HEK293 (cell line): Measurements from ENCODE around the gene LAMC2.

Experiments
- CTCF ChIA-PET: fragments of 350-600 bp; formaldehyde crosslinking; extraction: SDS; loops from one replicate; lab custom pipeline; 2021; ENCODE audit warnings: antibody characterized with exemption; lab: Yijun Ruan, JAX
- POLR2A ChIA-PET: fragments of 300-600 bp; formaldehyde crosslinking; extraction: SDS; loops from one replicate; lab custom pipeline; 2020; ENCODE audit warnings: antibody characterized with exemption, inconsistent platforms; lab: Yijun Ruan, JAX
- H3K27ac ChIP-seq: fragments of 200-500 bp; sonication (Bioruptor generic); 2 replicates; pipeline ENCODE4 v1.5.1; 2014; ENCODE audit warnings: low read depth, low read length, control low read depth, inconsistent platforms; ENCODE audit errors: extremely low read depth
- H3K36me3 ChIP-seq, 2 experiments: fragments of 200-500 bp in 1 of 2; sonication (Bioruptor generic) in 1 of 2; 1 replicate in 1 of 2; 2 replicates in 1 of 2; pipeline ENCODE4 v1.5.1; 2014 to 2017; ENCODE audit warnings: inconsistent platforms in 2 of 2, low read length in 2 of 2; ENCODE audit not compliant: control insufficient read depth in 2 of 2, insufficient read depth in 1 of 2
- H3K4me1 ChIP-seq: fragments of 200-500 bp; sonication (Bioruptor generic); 2 replicates; pipeline ENCODE4 v1.5.1; 2014; ENCODE audit warnings: mild to moderate bottlenecking, low read length, inconsistent platforms; ENCODE audit not compliant: control insufficient read depth, insufficient read depth
- H3K4me3 ChIP-seq: 2 replicates; pipeline ENCODE4 v1.5.1; 2011; ENCODE audit warnings: low read depth, mild to moderate bottlenecking, control low read depth, low read length, moderate library complexity
- H3K9me3 ChIP-seq: fragments of 200-500 bp; sonication (Bioruptor generic); 2 replicates; pipeline ENCODE4 v1.5.1; 2014; ENCODE audit warnings: low read depth, low read length, inconsistent platforms; ENCODE audit not compliant: control insufficient read depth, insufficient read depth
- BCL11A ChIP-seq: fragments of 450-650 bp; formaldehyde crosslinking; IDR thresholded peaks from 2 replicates; pipeline ENCODE4 v1.5.1; 2016; ENCODE audit warnings: low read depth, missing biosample characterization, missing genetic modification characterization
- HOXA7 ChIP-seq: sonication (generic); formaldehyde crosslinking; IDR thresholded peaks from 2 replicates; pipeline ENCODE4 v1.8.1; 2022; ENCODE audit warnings: missing genetic modification reagents, borderline replicate concordance
- KLF1 ChIP-seq: fragments of 450-650 bp; formaldehyde crosslinking; IDR thresholded peaks from 2 replicates; pipeline ENCODE4 v1.5.1; 2016; ENCODE audit warnings: missing biosample characterization, missing genetic modification characterization
- OSR2 ChIP-seq: fragments of 450-650 bp; formaldehyde crosslinking; IDR thresholded peaks from 2 replicates; pipeline ENCODE4 v1.5.1; 2016; ENCODE audit warnings: missing biosample characterization, missing genetic modification characterization
- REPIN1 ChIP-seq: fragments of 450-650 bp; formaldehyde crosslinking; IDR thresholded peaks from 2 replicates; pipeline ENCODE4 v1.5.1; 2017; ENCODE audit warnings: missing biosample characterization, missing genetic modification characterization, low read depth
- SCRT1 ChIP-seq: fragments of 450-650 bp; formaldehyde crosslinking; IDR thresholded peaks from 2 replicates; pipeline ENCODE4 v1.5.1; 2016; ENCODE audit warnings: missing biosample characterization, missing genetic modification characterization, borderline replicate concordance
- SETDB1 ChIP-seq: IDR thresholded peaks from one replicate; pipeline ENCODE4 v1.6.1; 2017; ENCODE audit warnings: mild to moderate bottlenecking, low read length, moderate library complexity, mixed read lengths; ENCODE audit not compliant: insufficient read length
- ZBTB1 ChIP-seq: fragments of 450-650 bp; formaldehyde crosslinking; IDR thresholded peaks from 2 replicates; pipeline ENCODE4 v1.5.1; 2016; ENCODE audit warnings: missing biosample characterization, missing genetic modification characterization
- ZBTB20 ChIP-seq: fragments of 450-650 bp; formaldehyde crosslinking; IDR thresholded peaks from 2 replicates; pipeline ENCODE4 v1.5.1; 2016; ENCODE audit warnings: missing biosample characterization, missing genetic modification characterization
- ZNF23 ChIP-seq: fragments of 450-650 bp; formaldehyde crosslinking; IDR thresholded peaks from 2 replicates; pipeline ENCODE4 v1.5.1; 2016; ENCODE audit warnings: missing biosample characterization, missing genetic modification characterization, borderline replicate concordance
- ZNF239 ChIP-seq: fragments of 450-650 bp; formaldehyde crosslinking; IDR thresholded peaks from 2 replicates; pipeline ENCODE4 v1.5.1; 2016; ENCODE audit warnings: missing biosample characterization, missing genetic modification characterization
- ZNF311 ChIP-seq: fragments of 450-650 bp; formaldehyde crosslinking; IDR thresholded peaks from 2 replicates; pipeline ENCODE4 v1.5.1; 2017; ENCODE audit warnings: missing biosample characterization, missing genetic modification characterization, borderline replicate concordance
- ZNF341 ChIP-seq: fragments of 450-650 bp; formaldehyde crosslinking; IDR thresholded peaks from 2 replicates; pipeline ENCODE4; 2016; ENCODE audit warnings: low read depth, missing biosample characterization, missing genetic modification characterization
- ZNF366 ChIP-seq: fragments of 450-650 bp; formaldehyde crosslinking; conservative IDR thresholded peaks from 2 replicates; pipeline ENCODE4 v1.5.1; 2016; ENCODE audit warnings: missing biosample characterization, missing genetic modification characterization
- ZNF514 ChIP-seq: fragments of 450-650 bp; formaldehyde crosslinking; IDR thresholded peaks from 2 replicates; pipeline ENCODE4 v1.5.1; 2016; ENCODE audit warnings: missing biosample characterization, missing genetic modification characterization
- ZNF585B ChIP-seq: fragments of 450-650 bp; formaldehyde crosslinking; IDR thresholded peaks from 2 replicates; pipeline ENCODE4 v1.5.1; 2016; ENCODE audit warnings: missing biosample characterization, missing genetic modification characterization
- ZNF621 ChIP-seq: fragments of 450-650 bp; formaldehyde crosslinking; IDR thresholded peaks from 2 replicates; pipeline ENCODE4 v1.5.1; 2017; ENCODE audit warnings: missing biosample characterization, missing genetic modification characterization
- ZNF670 ChIP-seq: fragments of 450-650 bp; formaldehyde crosslinking; IDR thresholded peaks from 2 replicates; pipeline ENCODE4 v1.5.1; 2016; ENCODE audit warnings: missing biosample characterization, missing genetic modification characterization, low read depth
- ZNF768 ChIP-seq: fragments of 450-650 bp; formaldehyde crosslinking; IDR thresholded peaks from 2 replicates; pipeline ENCODE4 v1.5.1; 2018; ENCODE audit warnings: missing biosample characterization, mild to moderate bottlenecking, missing genetic modification characterization
- ZNF776 ChIP-seq: fragments of 450-650 bp; formaldehyde crosslinking; IDR thresholded peaks from 2 replicates; pipeline ENCODE4 v1.5.0; 2017; ENCODE audit warnings: missing biosample characterization, missing genetic modification characterization, borderline replicate concordance
- TF ChIP-seq, protein P1 (sequence below): fragments of 450-650 bp; formaldehyde crosslinking; IDR thresholded peaks from 2 replicates; pipeline ENCODE4 v1.5.1; 2016; ENCODE audit warnings: missing biosample characterization, missing genetic modification characterization, borderline replicate concordance
- TF ChIP-seq, protein P2 (sequence below): fragments of 450-650 bp; formaldehyde crosslinking; IDR thresholded peaks from 2 replicates; pipeline ENCODE4 v1.5.1; 2016; ENCODE audit warnings: missing biosample characterization, missing genetic modification characterization
- TF ChIP-seq, protein P3 (sequence below): fragments of 450-650 bp; formaldehyde crosslinking; IDR thresholded peaks from 2 replicates; pipeline ENCODE4 v1.5.1; 2016; ENCODE audit warnings: missing biosample characterization, missing genetic modification characterization
- TF ChIP-seq, protein P4 (sequence below): fragments of 450-650 bp; formaldehyde crosslinking; IDR thresholded peaks from 2 replicates; pipeline ENCODE4 v1.5.1; 2016; ENCODE audit warnings: missing biosample characterization, missing genetic modification characterization

LAMC2 gene

DNA sequence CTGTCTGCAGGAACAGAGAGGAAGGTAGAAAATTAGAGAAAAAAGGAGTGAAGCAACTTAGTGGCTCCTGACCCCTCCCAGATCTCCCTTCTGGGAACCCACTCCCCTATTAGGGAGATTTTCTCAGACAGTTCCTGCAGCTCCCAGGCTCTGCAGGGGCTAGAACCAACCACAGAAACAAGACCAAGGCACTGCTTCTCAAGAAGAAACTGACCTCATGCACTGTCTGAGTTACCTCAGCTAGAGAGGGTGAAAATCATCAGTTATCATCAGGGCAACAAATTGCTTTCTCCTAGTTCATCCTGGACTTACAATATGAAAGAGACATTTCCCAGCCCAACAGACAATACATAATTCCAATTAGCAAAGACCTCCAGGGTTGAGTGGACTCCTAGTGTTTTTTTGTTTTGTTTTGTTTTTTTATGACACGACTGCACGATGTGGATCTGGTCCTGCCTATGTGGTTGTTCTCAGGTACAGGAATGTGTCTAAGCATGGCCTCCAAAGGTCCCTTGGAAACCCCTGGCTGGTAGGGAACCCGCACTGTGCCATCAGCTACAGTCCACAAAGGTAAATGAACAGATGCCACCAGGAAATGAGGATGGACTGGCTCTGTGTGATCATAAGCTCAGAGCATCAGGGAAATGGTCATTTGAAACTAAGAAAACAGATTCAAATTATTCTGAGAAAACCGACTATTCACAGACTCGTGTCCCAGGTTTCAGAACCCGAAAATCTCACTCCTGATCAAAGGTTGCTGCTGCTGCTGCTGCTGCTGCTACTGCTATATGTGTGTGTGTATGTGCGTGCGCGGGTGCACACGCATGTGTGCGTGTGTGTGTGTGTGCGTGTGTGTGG lies 65.3 kb downstream of the LAMC2 start (continued):
- TF ChIP-seq KLF1, result no peak
- no peak for TF ChIP-seq ZNF514 (tag by site-specific recombination)
- no peak for TF ChIP-seq ZNF23 (tag by site-specific recombination)
- no peak for TF ChIP-seq ZNF311 (tag by site-specific recombination)
- TF ChIP-seq BCL11A (tag by site-specific recombination), result no peak
- TF ChIP-seq ZBTB1 (tag by site-specific recombination), result no peak
- TF ChIP-seq ZNF366 (tag by site-specific recombination), result no peak
- TF ChIP-seq REPIN1 (tag by site-specific recombination), result no peak
- TF ChIP-seq, protein P1, sequence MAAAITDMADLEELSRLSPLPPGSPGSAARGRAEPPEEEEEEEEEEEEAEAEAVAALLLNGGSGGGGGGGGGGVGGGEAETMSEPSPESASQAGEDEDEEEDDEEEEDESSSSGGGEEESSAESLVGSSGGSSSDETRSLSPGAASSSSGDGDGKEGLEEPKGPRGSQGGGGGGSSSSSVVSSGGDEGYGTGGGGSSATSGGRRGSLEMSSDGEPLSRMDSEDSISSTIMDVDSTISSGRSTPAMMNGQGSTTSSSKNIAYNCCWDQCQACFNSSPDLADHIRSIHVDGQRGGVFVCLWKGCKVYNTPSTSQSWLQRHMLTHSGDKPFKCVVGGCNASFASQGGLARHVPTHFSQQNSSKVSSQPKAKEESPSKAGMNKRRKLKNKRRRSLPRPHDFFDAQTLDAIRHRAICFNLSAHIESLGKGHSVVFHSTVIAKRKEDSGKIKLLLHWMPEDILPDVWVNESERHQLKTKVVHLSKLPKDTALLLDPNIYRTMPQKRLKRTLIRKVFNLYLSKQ (tag by site-specific recombination), result no peak
- TF ChIP-seq OSR2 (tag by site-specific recombination), result no peak
- TF ChIP-seq, all 188 proteins: peak for 0

DNA sequence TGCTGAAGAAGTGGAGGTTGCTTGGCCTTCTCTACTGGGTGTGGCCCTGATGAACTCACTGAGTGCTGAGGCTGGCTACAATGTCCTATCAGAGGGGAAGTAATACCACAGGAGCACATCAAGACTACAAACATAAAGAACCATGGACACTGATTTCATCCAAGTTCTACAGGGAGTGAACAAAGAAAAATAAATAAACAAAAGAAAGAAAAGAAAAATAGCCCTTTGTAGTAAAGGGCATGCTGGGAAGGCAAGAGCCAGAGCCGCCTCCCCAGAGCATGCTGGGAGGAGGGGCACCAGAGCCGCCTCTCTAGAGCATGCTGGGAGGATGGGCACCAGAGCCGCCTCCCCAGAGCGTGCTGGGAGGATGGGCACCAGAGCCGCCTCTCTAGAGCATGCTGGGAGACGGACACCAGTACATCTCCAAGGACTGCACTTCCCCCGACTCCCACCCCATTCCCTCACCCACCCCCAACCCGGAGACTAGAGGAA lies 65.9 kb downstream of the LAMC2 start:
- Histone ChIP-seq H3K36me3 (no peaks in the 10 kb centered on the region), H3K9me3 (no peaks in the 10 kb centered on the region; the same call in 1 of the 2 replicates), H3K27ac (no peak overlapping the region), H3K4me1 (no peaks in the 10 kb centered on the region), H3K4me3 (no peak overlapping the region)
- TF ChIP-seq, protein P2, sequence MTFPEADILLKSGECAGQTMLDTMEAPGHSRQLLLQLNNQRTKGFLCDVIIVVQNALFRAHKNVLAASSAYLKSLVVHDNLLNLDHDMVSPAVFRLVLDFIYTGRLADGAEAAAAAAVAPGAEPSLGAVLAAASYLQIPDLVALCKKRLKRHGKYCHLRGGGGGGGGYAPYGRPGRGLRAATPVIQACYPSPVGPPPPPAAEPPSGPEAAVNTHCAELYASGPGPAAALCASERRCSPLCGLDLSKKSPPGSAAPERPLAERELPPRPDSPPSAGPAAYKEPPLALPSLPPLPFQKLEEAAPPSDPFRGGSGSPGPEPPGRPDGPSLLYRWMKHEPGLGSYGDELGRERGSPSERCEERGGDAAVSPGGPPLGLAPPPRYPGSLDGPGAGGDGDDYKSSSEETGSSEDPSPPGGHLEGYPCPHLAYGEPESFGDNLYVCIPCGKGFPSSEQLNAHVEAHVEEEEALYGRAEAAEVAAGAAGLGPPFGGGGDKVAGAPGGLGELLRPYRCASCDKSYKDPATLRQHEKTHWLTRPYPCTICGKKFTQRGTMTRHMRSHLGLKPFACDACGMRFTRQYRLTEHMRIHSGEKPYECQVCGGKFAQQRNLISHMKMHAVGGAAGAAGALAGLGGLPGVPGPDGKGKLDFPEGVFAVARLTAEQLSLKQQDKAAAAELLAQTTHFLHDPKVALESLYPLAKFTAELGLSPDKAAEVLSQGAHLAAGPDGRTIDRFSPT (tag by site-specific recombination), result no peak
- no peak for TF ChIP-seq ZNF768 (tag by site-specific recombination)
- TF ChIP-seq SCRT1, result no peak
- no peak for TF ChIP-seq ZNF239
- POLR2A ChIA-PET, result interaction anchor here (1.1 kb wide), 1 partner anchor 227 kb away, joined by 3 read pairs; no protein-coding TSS in a partner anchor
- CTCF ChIA-PET, result interaction anchor here (1.5 kb wide), 1 partner anchor 17 kb away, joined by 4 read pairs; no protein-coding TSS in a partner anchor

DNA sequence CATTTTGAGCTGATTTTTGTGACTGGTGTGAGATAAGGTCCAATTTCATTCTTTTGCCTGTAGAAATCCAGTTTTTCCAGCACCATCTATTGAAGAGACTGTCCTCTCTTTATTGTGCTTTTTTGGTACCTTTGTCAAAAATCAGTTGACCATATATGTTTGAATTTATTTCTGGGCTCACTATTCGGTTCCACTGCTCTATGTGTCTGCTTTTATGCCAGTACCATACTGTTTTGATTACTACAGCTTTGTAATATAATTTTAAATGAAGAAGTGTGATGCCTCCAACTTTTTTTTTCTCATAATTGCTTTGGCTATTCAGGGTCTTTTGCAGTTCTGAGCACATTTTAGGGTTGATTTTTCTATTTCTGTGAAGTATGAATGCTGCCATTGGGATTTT lies 69.0 kb downstream of the LAMC2 start:
- CTCF ChIA-PET, result interaction anchor here (1.6 kb wide), 1 partner anchor 20 kb away, joined by 5 read pairs; no protein-coding TSS in a partner anchor
- TF ChIP-seq ZNF585B (tag by site-specific recombination) (no peak), ZBTB20 (tag by site-specific recombination) (no peak), SETDB1 (peak; percentile 57), ZNF776 (tag by site-specific recombination) (no peak), ZNF341 (tag by site-specific recombination) (no peak), HOXA7 (CRISPR knock-in tag) (no peak), ZBTB1 (tag by site-specific recombination) (no peak), ZNF621 (tag by site-specific recombination) (no peak), ZNF670 (tag by site-specific recombination) (no peak)
- TF ChIP-seq, protein P3, sequence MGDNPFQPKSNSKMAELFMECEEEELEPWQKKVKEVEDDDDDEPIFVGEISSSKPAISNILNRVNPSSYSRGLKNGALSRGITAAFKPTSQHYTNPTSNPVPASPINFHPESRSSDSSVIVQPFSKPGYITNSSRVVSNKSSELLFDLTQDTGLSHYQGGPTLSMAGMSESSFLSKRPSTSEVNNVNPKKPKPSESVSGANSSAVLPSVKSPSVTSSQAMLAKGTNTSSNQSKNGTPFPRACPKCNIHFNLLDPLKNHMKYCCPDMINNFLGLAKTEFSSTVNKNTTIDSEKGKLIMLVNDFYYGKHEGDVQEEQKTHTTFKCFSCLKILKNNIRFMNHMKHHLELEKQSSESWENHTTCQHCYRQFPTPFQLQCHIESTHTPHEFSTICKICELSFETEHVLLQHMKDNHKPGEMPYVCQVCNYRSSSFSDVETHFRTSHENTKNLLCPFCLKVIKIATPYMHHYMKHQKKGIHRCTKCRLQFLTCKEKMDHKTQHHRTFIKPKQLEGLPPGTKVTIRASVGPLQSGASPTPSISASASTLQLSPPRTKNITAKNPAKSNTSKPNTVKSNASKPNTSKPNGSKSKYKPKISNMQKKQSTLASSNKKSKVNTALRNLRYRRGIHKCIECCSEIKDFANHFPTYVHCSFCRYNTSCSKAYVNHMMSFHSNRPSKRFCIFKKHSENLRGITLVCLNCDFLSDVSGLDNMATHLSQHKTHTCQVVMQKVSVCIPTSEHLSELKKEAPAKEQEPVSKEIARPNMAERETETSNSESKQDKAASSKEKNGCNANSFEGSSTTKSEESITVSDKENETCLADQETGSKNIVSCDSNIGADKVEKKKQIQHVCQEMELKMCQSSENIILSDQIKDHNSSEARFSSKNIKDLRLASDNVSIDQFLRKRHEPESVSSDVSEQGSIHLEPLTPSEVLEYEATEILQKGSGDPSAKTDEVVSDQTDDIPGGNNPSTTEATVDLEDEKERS, result 0 out of 2 replicates have a peak, but pooled peaks have one; percentile 67
- TF ChIP-seq, protein P4, sequence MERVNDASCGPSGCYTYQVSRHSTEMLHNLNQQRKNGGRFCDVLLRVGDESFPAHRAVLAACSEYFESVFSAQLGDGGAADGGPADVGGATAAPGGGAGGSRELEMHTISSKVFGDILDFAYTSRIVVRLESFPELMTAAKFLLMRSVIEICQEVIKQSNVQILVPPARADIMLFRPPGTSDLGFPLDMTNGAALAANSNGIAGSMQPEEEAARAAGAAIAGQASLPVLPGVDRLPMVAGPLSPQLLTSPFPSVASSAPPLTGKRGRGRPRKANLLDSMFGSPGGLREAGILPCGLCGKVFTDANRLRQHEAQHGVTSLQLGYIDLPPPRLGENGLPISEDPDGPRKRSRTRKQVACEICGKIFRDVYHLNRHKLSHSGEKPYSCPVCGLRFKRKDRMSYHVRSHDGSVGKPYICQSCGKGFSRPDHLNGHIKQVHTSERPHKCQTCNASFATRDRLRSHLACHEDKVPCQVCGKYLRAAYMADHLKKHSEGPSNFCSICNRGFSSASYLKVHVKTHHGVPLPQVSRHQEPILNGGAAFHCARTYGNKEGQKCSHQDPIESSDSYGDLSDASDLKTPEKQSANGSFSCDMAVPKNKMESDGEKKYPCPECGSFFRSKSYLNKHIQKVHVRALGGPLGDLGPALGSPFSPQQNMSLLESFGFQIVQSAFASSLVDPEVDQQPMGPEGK, result no peak

More for the DNA sequence above, 69.0 kb downstream of the LAMC2 start:
- POLR2A ChIA-PET, result no interaction called here
- Histone ChIP-seq H3K9me3 (no peaks in the 10 kb centered on the region; the same call in 1 of the 2 replicates), H3K27ac (no peak overlapping the region), H3K36me3 (no peaks in the 10 kb centered on the region), H3K4me1 (no peaks in the 10 kb centered on the region), H3K4me3 (no peak overlapping the region)
